HG03571 (cell line): ENCODE results near the gene ALDH1L1.

Experiments used
- ATAC-seq: cut with Tn5 transposase; IDR thresholded peaks from one replicate; pipeline ENCODE4 v1.9.1; 2021; ENCODE audit not compliant: unreplicated experiment

ALDH1L1 gene

GRCh38 chr3:126135406-126136076, 44.8 kb downstream of the ALDH1L1 start:
- ATAC-seq, result no peak

- no peak for ATAC-seq
Measured at GRCh38 chr3:126135071-126135405, 45.3 kb downstream of the ALDH1L1 start.

- no peak for ATAC-seq
Measured at GRCh38 chr3:126134219-126134975, 46.0 kb downstream of the ALDH1L1 start.

GRCh38 chr3:126133606-126134005, 46.8 kb downstream of the ALDH1L1 start:
- ATAC-seq, result no peak

- no peak for ATAC-seq
Measured at GRCh38 chr3:126132751-126133511, 47.5 kb downstream of the ALDH1L1 start.

GRCh38 chr3:126131881-126132750, 48.3 kb downstream of the ALDH1L1 start:
- ATAC-seq, result no peak

GRCh38 chr3:126130981-126131745, 49.2 kb downstream of the ALDH1L1 start:
- no peak for ATAC-seq

GRCh38 chr3:126130081-126130855, 50.1 kb downstream of the ALDH1L1 start:
- ATAC-seq, result no peak

- ATAC-seq, result no peak
Measured at GRCh38 chr3:126129398-126129891, 50.9 kb downstream of the ALDH1L1 start.

GRCh38 chr3:126128504-126129397, 51.6 kb downstream of the ALDH1L1 start:
- ATAC-seq, result no peak

- ATAC-seq, result no peak
Measured at GRCh38 chr3:126127904-126128303, 52.5 kb downstream of the ALDH1L1 start.

GRCh38 chr3:126127452-126127851, 52.9 kb downstream of the ALDH1L1 start:
- ATAC-seq, result no peak

- no peak for ATAC-seq
Measured at GRCh38 chr3:126126811-126127431, 53.5 kb downstream of the ALDH1L1 start.

GRCh38 chr3:126126286-126126685, 54.1 kb downstream of the ALDH1L1 start:
- ATAC-seq, result no peak

- no peak for ATAC-seq
Measured at GRCh38 chr3:126125781-126126251, 54.6 kb downstream of the ALDH1L1 start.

- ATAC-seq, result no peak
Measured at GRCh38 chr3:126125341-126125740, 55.0 kb downstream of the ALDH1L1 start.

GRCh38 chr3:126124896-126125295, 55.5 kb downstream of the ALDH1L1 start:
- no peak for ATAC-seq
